ENCODE data around the gene TFR2. TPM values are rescaled to one million over a fixed set of nuclear protein-coding genes. Genes with fewer than 3 reads are reported as not detected.

TFR2 gene
- total and polyA plus RNA-seq, 9 of the 15 experiments (the other 6 are each of a cell fraction or from before 2014, with no cell fraction given): 3.8 to 123 (median 51.1) TPM

GRCh38 chr7:100604028-100604975, 37.0 kb downstream of the TFR2 start (continued):
- TF ChIP-seq KAT2B (IDR thresholded peaks at IDR 0.05; ENCODE audit: low read depth, low read length): no peak
- TF ChIP-seq TOE1 (IDR thresholded peaks at IDR 0.05; ENCODE audit: borderline replicate concordance): peak; percentile 79
- no peak for TF ChIP-seq TOE1 (CRISPR knock-in tag; IDR thresholded peaks at IDR 0.05; ENCODE audit: borderline replicate concordance, low read depth)
- TF ChIP-seq TAL1 (IDR thresholded peaks at IDR 0.05): peak; percentile 15; the same call in 1 of the 2 replicates
- no peak for TF ChIP-seq SRSF9 (IDR thresholded peaks at IDR 0.05; ENCODE audit: borderline replicate concordance, low read depth, low read length)
- TF ChIP-seq, protein P1, sequence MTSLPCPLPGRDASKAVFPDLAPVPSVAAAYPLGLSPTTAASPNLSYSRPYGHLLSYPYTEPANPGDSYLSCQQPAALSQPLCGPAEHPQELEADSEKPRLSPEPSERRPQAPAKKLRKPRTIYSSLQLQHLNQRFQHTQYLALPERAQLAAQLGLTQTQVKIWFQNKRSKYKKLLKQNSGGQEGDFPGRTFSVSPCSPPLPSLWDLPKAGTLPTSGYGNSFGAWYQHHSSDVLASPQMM (CRISPR knock-in tag; IDR thresholded peaks at IDR 0.05): no peak
- no peak for TF ChIP-seq ZNF354B (CRISPR knock-in tag; IDR thresholded peaks at IDR 0.05)
- TF ChIP-seq, protein P2, sequence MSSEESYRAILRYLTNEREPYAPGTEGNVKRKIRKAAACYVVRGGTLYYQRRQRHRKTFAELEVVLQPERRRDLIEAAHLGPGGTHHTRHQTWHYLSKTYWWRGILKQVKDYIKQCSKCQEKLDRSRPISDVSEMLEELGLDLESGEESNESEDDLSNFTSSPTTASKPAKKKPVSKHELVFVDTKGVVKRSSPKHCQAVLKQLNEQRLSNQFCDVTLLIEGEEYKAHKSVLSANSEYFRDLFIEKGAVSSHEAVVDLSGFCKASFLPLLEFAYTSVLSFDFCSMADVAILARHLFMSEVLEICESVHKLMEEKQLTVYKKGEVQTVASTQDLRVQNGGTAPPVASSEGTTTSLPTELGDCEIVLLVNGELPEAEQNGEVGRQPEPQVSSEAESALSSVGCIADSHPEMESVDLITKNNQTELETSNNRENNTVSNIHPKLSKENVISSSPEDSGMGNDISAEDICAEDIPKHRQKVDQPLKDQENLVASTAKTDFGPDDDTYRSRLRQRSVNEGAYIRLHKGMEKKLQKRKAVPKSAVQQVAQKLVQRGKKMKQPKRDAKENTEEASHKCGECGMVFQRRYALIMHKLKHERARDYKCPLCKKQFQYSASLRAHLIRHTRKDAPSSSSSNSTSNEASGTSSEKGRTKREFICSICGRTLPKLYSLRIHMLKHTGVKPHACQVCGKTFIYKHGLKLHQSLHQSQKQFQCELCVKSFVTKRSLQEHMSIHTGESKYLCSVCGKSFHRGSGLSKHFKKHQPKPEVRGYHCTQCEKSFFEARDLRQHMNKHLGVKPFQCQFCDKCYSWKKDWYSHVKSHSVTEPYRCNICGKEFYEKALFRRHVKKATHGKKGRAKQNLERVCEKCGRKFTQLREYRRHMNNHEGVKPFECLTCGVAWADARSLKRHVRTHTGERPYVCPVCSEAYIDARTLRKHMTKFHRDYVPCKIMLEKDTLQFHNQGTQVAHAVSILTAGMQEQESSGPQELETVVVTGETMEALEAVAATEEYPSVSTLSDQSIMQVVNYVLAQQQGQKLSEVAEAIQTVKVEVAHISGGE (CRISPR knock-in tag; IDR thresholded peaks at IDR 0.05): 0 out of 6 replicates have a peak, but pooled peaks of 1 of the 3 experiments have one; percentile 25
- no peak for TF ChIP-seq GABPB2 (CRISPR knock-in tag; conservative IDR thresholded peaks at IDR 0.05)
- TF ChIP-seq HDAC2 (IDR thresholded peaks at IDR 0.05): peak; percentile 96
- 0 out of 2 replicates have a peak, but pooled peaks have one; percentile 19 for TF ChIP-seq ZNF316 (IDR thresholded peaks at IDR 0.05)
- TF ChIP-seq CBX2 (IDR thresholded peaks at IDR 0.05; ENCODE audit: insufficient read depth, low read length, poor library complexity, severe bottlenecking): no peak
- no peak for TF ChIP-seq TAF1 (IDR thresholded peaks at IDR 0.05; ENCODE audit: control insufficient read depth, extremely low read depth, insufficient read depth, low read length, severe bottlenecking)
- no peak for TF ChIP-seq HNRNPUL1 (IDR thresholded peaks at IDR 0.05; ENCODE audit: low read length)
- no peak for TF ChIP-seq C11orf30 (IDR thresholded peaks at IDR 0.05; ENCODE audit: low read depth)
- TF ChIP-seq EGR1 (conservative IDR thresholded peaks at IDR 0.05): 0 out of 2 replicates have a peak, but pooled peaks have one; percentile 13
- TF ChIP-seq NEUROD1 (IDR thresholded peaks at IDR 0.05; ENCODE audit: borderline replicate concordance, low read depth, low read length, partially characterized antibody): peak; percentile 41
- TF ChIP-seq BCL6 (CRISPR knock-in tag; IDR thresholded peaks at IDR 0.05): no peak
- no peak; the same call in 1 of the 2 replicates for TF ChIP-seq FOXM1 (IDR thresholded peaks at IDR 0.05; ENCODE audit: low read depth)
- peak; percentile 44; the same call in 1 of the 2 replicates for TF ChIP-seq FOXM1 (CRISPR knock-in tag; IDR thresholded peaks at IDR 0.05; ENCODE audit: low read depth)
- no peak for TF ChIP-seq BDP1 (IDR thresholded peaks at IDR 0.05; ENCODE audit: insufficient read depth, insufficient read length)
- TF ChIP-seq CREBBP (IDR thresholded peaks at IDR 0.05; ENCODE audit: low read depth, low read length): no peak
- TF ChIP-seq ZNF280B (CRISPR knock-in tag; IDR thresholded peaks at IDR 0.05): no peak

Data from K562 (cell line).